ENCODE results near the gene RNASEH2B. TPM values are rescaled to one million over a fixed set of nuclear protein-coding genes. Genes with fewer than 3 reads are reported as not detected.

The RNASEH2B gene
- total RNA-seq, 1 donor from 2014 or later: 54.8 TPM

DNA sequence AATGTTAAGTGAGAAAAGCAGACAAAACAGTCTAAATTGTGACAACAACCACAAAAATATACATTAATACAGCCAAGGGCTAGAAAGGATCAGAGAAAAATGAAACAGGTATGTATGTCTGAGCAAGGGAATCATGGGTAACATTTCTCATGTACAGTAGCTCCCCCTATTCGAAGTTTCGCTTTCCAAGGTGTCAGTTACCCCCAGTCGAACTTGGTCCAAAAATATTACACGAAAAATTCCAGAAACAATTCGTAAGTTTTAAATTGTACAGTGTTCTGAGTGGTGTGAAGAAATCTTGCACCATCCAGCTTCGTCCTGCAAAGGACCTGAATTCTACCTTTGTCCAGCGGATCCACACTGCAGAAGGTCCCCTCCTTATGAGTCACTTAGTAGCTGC lies 1.8 kb upstream of the RNASEH2B start:
- DNase-seq: no peak

DNA sequence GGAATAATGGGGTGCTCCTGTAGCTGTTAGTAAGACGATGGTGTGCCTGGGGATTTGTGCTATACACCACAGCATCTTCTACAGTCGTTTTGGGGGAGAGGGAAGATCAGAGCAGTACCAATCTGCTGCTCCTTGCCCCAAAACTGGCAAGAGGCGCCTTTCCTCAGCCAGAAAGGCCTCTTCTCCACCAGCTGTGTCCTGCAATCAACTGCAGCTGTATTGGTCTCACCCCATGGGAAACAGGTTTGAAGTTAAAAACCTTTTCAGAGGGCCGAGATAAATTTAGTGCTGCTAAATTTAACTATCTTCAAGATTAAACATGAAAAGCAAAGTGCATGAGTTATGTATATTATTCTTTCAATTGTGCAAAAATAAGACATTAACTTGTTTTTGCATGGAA lies 1.2 kb upstream of the RNASEH2B start:
- DNase-seq: no peak

DNA sequence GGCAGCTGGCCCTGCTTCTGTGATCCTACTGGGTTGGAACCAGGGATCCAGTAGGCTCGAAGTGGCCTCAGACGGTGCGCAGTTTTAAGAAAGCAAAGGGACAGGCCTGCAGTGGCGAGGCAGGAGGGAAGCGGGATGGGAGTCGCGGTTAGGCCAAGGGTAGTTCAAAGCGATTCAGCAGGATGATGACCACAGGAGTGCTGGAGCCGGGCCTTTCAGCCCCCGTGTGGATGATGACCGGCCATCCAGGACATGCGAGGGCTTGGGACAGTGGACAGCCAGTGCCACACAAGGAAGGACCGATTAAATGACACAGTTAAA lies 854 bp downstream of the RNASEH2B start:
- no peak for DNase-seq

DNA sequence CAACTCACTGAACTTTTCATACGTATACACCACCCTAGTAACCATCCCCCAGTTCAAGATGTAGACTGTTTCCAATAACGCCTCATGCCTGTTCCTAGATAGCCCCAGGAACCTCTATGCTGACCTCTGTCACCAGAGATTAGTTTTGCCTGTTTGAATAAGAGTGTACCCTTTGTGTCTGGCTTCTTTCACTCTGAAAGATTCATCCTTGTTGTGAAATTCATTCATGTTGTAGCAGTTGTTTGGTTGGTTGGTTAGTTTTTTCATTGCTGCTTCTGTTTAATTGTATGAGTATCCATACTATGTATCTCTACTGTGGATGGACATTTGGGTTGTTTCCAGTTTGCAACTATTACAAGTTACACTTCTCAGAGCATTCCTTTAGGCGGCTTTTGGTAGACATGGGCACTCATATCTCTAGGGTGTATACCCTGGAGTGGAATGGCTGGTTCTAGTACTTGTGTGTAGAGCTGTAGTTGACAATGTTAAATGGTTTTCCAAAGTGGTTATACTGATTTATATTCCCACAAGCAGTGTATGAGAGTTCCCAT lies 1.6 kb downstream of the RNASEH2B start:
- DNase-seq: no peak

DNA sequence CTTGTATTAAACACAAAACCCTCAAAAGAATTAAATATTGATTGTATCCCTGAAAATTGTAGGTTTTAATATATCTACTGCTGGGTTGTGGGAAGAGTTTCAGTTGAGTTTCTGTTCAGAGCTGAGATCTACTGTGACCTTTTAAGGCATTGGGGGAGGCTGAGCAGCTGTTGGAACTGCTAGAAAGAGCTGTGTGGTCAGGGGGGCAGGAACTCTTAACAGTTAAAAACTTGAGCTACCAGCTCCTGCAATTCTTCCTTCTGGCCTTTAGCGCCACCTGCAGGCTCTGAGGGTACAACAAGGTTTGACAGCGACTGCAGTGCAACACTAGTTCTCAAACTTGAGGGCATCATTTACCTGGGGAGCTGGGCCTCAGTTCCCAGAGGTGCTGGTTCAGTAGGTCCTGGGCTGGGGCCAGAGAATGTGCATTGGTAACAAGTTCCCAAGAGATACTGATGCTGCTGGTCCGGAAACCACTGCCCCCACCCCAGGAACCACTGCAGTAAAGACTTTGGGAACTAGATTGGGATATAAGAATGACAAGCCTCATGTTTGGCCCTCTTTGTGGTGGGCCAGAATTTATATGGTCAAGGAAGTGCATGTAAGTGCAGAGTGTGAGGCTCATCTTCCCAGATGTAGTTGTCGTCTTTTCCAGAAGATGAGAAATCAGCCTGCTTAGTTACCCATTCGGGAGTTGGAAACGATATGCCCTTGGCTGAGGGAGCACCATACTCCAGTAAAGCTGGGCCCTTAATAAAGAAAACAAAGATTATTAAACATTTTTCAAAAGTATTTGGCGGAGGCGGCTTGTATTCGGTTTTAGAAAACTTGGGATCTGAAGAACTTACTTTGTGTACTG lies 2.6 kb downstream of the RNASEH2B start:
- DNase-seq: peak; percentile 70

DNA sequence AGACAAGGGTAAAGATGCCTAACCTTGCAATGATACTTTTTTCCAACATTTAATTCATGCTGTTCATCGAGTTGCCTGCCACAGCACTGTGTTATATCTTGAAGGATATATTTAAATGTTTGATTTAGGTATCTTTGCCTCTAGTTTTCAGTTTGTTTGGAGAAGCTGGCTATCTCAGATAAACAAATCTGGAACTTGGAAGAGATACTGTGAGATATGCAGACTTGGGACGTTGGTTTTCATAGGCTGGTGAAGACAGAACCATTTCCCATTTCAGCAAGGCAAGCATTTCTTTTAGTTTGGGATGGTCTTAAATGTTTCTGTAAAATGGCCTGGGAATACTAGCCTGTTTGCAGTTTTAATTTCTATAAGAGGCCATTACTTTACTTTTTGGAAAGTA lies 3.3 kb downstream of the RNASEH2B start:
- no peak for DNase-seq

DNA sequence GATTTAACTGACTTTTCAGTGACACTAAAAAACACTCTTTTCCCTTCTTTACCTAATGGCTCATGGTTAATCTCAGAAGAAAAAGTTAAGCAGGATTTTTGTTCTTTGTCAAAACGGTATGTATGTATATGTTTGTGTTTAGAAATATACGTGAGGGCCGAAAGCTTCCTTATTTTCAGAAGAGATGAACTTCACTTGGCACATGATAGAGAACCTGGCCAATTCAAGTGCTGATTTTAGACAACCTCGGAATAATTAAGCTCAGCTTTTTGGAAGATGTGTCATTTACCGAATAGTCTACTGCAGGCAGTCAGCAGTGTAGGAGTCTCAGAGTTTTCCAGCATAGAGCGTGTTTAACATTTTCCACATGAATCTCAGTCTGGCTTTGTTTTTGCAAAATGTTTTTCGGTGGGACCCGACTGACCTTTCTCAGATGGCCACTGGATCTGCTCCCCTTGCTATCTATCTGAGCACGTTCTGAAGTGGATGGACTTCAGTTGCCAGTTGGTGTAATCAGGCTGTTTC lies 4.6 kb downstream of the RNASEH2B start:
- no peak for DNase-seq

DNA sequence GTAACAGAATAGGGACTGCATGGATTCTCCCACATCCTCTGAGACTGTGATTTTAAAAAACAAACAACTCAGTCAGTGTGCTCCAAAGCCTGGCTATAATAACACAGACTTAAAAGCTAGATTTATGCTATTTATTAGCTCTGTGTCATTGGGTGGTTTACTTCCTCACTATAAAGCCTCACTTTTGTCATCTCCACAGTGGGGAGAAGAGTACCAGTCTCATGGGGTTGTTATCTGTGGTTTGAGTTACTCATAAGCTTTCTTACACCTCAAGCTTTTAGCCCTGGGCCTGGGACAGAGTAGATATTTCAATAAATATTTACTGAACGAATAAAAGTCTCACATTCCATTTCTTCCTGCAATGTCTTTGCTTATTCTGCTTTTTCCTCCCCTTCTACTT lies 5.3 kb downstream of the RNASEH2B start:
- no peak for DNase-seq

DNA sequence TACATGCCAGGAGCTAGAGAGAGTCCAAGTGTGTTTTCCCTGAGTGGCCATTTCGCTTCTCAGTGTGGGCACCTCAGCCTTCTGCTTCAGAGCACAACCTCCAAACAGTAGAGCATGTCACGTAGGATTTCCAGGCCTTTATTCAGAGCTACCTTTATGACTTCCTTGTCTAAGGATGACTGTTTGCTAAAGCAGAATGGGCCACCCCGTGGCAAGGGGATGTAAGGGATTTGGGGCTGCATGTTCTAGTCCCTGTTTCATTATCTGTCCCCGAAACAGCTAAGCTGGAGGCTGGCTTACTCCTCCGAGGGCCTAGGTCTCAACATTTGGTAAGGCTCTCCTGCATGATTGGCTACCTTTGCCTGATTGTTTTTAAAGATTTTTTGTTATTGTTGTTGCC lies 6.0 kb downstream of the RNASEH2B start:
- no peak for DNase-seq

DNA sequence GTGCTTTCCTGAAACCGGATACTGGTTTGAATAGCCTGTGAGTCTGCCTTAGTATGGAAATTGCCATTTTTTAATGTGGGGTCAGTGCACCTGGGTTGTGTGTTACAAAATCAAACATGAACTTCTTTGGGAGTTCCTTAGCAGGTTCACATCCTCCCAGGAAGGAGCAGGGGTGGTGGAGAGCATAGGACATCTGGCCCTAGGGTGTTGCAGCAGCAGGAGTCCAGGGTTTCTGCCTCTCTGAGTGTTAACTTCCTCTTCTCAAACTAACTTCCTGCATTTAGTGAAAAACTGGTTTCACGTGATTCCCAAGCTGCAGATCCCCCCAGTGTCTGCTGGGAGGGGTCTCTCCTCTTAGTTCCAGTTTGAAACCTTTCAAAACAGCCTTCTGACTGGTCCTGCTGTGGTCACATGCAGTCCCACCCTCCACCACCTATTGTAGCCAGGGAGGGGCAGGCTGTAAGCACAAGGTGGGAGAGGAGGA lies 7.2 kb downstream of the RNASEH2B start:
- DNase-seq: no peak

DNA sequence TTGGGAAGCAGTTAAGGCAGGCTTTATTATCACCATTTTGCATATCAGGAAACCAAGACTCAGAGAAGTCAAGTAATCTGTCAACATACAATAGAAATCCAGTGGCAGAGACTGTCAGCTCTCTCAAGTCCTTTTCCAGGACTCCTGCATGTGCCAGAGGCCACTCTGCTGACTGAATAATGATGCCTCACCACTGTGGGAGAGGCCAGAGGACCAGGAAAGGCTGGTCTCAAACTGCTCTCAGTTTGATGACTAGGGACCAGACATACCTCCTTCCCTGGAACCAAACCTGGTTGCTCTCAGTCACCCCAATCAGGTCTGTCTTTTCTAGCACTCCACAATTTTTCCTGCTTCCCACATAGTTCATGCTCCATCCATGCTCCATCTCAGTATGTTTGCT lies 8.0 kb downstream of the RNASEH2B start:
- no peak for DNase-seq

DNA sequence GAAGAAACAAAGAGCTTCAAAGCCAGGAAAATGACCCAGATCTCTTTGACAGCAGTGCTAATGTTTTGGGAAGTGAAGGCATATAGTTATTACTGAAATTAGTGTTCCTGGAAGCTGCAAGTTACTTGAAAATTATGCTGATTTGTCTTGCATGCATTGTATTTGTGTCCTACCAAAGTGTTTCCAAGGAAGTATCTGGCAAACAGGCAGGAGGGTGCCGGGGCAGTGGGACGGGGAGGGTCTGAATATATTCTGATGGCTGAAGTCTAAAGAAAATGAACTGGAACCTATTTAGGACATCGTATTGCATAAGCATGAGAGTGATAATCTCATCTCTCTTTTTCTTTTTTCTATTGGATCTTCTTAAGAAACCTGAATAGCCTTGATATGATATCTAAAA lies 9.0 kb downstream of the RNASEH2B start:
- DNase-seq: no peak

DNA sequence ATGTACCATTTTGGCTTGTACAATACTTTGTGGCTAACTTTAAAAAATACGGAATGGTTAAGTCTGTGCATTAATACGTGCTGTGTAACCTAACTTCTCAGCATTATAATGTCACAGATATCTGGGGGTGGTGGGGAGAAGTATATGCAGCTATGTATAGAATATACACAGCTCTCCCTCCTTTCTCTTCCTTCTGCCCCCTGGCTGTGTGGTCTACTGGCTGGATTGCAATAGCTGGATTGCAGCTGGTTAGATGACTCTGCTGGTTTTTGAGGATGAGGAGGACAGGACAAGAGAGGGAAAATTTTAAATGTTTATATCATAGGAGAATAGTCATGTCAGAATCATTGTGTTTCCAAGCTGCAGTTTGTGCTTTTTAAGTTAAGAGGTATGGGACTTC lies 9.7 kb downstream of the RNASEH2B start:
- no peak for DNase-seq

DNA sequence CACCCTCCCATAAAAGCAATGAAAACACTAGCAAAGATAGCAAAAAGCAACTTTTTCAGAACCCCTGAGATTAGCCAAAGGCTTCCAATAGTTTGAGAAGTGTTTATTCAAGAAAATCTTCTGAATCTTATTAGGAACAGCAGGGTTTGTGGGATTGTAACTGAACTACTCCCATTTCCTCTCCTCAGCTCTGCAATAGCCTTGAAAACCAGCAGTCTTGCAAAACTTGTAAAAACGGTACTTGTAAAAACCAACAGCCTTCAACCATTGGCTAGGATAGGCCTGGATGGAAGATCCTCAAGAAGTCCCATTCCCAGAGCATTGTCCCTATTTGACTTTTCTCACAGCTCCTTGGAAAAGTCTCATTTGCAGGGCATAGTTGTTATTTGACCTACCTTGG lies 12.1 kb downstream of the RNASEH2B start:
- DNase-seq: no peak

DNA sequence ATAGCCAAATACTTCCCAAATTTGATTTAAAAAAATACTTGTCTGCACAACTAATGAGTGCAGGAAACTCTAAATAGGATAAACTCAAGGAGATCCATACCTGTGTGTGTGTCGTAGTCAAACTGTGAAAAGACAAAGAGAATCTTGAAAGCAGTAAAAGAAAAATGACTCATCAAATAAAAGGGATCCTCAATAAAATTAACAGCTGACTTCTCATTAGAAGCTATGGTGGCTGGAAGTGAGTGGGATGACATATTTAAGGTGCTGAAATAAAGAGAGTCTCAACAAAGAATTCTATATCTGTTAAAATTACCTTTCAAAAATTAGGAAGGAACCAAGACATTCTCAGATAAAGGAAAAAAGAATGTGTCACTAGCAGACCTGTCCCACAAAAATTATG lies 13.7 kb downstream of the RNASEH2B start:
- no peak for DNase-seq

DNA sequence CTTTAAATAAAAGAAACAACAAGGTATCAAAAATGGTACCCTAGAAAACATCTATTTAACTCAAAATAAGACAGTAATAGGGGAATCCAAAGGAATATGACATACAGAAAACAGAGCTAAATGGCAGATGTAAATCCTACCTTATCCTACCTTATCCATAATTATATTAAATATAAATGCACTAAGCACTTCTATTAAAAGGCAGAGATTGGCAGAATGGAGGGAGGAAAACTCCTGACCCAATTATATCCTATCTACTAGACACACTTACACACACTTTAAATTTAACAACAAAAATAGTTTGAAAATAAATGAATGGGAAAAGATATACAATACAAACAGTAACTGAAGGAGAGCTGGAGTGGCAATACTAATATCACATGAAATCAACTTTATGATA lies 14.4 kb downstream of the RNASEH2B start:
- no peak for DNase-seq

DNA sequence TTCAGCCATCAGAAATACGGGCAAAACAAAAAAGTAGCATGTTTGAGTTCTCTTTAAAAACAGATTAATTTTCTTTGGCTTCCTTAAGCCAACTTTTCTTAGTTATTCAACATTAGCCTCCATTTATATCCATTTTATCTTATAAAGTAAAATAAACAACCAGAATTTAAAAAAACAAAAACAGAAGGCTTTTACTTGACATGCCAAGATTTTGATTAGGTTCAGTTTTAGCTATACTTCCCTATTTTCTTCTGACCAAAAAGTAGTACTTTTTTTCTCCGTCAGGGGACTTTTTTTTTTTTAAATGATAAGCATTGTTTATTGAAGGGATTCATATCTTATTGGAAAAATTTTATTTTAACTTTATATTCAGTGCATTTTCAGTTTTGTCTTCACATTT lies 18.1 kb downstream of the RNASEH2B start:
- DNase-seq: no peak

DNA sequence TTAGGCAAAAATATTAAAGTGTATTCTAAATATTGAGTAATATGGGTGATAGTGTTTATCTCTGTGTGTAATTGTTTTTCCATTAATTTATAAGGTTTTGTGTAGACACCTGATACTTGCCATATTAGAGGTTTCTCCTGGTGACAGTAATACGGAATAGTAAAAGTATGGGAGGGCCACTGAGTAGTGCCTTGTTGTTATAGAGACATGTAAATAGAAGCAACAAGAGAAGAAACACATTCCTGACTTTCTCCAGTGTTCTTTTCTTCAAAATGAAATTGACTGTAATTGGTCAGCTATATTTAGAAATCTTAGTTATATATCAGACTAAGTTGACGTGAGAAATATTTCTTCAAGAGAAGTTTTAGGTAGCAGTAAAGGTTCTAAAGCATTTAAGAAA lies 18.5 kb downstream of the RNASEH2B start:
- peak; percentile 21 for DNase-seq

DNA sequence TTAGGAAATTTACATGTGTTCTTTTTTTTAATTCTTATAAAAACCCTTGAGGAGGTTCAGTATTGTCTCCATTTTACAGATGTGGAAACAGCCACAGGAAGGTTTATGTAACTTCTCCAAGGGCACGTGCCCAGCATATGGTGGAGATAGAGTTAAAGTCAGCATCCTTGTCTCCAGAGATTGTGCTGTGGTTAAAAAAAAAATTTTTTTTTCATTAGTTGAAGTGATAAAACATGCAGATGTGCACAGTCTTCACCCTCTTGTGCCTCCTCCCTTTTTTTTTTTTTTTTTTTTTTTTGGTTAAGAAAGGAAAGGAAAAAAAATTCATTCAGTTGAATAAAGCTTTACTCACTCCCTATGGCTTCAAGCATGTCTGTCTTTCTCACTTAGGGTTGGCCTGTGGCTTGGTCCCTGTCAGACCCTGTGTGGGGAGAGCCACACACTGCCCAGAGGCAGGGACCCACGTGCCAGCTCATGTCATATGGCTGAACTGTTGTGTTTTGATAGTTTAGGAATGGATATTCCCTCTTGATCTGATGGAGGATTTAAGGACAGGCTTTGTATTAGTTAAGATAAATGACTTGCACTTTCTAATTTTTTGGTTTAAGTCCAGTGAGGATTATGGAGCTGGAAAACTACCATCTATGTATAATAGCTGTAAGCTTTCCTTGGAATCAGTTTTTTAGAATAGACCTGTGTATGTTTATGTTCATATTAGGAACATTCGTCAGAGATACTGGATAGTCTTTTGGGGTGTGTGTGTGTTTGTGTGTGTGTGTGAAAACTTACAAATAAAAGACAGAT lies 19.3 kb downstream of the RNASEH2B start:
- no peak for DNase-seq

DNA sequence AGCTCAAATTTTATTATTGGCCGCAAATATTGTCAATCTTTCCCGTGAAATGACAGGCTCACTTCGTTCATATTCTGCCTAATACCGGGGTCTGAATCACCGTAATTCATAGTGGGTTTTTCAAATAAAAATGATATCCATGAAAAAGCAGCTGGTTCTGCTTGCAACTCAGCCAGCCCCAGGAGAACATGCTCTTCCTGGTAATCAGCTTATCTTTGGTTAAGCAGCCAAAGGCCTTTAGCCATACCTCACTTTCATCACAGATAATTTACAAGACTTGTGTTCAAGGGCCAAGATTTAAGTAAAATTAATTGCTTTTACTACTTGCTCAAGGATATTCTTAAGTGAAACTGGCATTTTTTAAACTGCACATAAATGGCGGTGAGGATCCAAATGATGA lies 22.5 kb downstream of the RNASEH2B start:
- DNase-seq: no peak

DNA sequence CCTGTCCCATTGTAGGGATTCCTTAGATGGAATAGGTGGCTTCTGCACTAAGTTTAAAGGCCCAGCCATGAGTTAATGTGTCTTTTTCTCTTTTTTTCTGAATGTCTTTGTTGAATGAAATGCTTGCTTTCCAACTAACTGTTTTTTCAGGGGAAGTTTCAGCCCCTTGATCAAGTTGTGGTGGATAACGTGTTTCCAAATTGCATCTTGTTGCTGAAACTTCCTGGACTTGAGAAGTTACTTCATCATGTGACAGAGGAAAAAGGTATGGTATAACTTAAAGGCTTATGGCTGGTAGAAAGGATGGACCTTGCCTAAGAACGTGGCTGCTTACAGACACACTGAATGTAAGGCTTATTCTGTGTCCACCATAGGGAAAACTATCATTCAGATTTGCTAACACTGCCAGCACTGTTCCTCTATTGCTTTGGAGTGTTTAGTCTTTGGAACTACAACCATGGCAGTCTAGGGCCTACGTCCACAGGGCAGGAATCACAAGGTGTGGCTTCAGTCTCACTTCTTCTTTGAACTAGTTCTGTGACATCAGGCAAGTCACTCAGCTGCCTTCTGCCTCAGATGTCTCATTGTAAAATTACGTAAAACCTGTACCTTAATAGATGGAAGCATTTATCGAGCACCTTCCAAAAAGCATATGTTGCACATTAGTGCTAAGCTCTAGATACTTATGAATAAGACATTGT lies 25.3 kb downstream of the RNASEH2B start:
- no peak for DNase-seq

DNA sequence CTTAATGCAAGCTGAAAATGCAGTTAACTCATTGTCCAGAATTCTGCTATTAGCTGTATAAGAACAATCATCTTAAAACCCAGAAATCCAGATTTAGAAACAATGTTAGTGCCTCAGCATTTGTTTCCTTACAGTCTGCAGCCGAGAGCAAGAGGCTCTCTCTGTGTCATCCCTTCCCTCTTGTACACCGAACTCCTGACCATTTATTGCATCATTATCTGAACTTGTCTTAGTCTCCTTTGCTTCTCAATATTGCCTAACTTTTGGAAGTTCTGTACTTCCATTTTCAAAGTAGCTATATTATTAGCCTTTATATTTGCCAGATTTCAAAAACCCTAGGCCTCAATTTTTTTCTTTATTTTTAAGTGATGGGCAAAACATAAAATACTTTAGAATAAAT lies 27.1 kb downstream of the RNASEH2B start:
- DNase-seq: no peak

DNA sequence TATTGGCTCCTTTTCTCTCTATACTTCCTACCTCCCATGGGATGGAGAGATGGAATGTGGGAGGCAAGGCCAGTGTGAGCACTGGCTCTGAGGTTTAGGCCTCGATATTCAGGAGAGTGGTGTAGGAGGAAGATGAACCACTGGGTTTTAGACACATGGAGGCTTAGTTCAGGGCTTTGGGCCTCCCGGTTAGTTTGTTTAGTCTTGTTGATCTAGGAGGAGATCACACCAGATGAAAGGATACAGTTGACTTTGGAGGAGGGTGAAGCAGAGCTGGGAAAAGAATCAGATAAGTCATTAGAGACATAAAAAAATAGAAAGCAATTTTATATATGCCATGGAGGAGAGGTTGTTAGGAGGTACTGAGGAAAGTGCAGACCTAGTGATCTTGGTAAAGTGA lies 30.9 kb downstream of the RNASEH2B start:
- no peak for DNase-seq

Data from skin of body (tissue), 2 donors.